Bronchial epithelial cell (primary cell): ENCODE results near the gene UNC45B. TPM values are rescaled to one million over a fixed set of nuclear protein-coding genes. Genes with fewer than 3 reads are reported as not detected.
"Not testable (repeated sequence)": the region's sequence is repeated elsewhere in the genome, so short reads cannot be mapped to it uniquely, and the experiment has no call there.

Source experiments
- DNase-seq: peaks from one replicate; pipeline ENCODE4 v3.0.0-alpha.2; 2010; ENCODE audit warnings: low read depth
- FAIRE-seq: peaks from 2 replicates; lab custom pipeline; 2011; peaks lifted over from hg19 to GRCh38; lab: Jason Lieb, UNC
- H3K27me3 ChIP-seq: 2 replicates; pipeline ENCODE4 v1.5.1; 2011; ENCODE audit warnings: low read length; ENCODE audit not compliant: control insufficient read depth, insufficient read depth
- H3K36me3 ChIP-seq: 2 replicates; pipeline ENCODE4 v1.5.1; 2011; ENCODE audit warnings: low read length; ENCODE audit not compliant: control insufficient read depth, insufficient read depth
- H3K4me3 ChIP-seq: 2 replicates; pipeline ENCODE4 v1.5.1; 2011; ENCODE audit warnings: mild to moderate bottlenecking, low read depth, low read length, control low read depth
- CTCF ChIP-seq: IDR thresholded peaks from 2 replicates; pipeline ENCODE4 v1.5.1; 2011; ENCODE audit warnings: mild to moderate bottlenecking, moderate library complexity, low read length, control low read depth, inconsistent platforms; ENCODE audit not compliant: insufficient read depth, severe bottlenecking
- total RNA-seq: library from RNA; depleted of rRNA; stranded (reverse); fragments of >200 nt; gene quantifications from 2 replicates; pipeline ENCODE4 v1.2.1, GENCODE V29; 2014

UNC45B gene
- total RNA-seq, 1 donor from 2014 or later = not detected

GRCh38 chr17:35104844-35105450, 42.7 kb upstream of the UNC45B start:
- Histone ChIP-seq H3K36me3 (no peaks in the 10 kb centered on the region), H3K27me3 (no peaks in the 10 kb centered on the region), H3K4me3 (no peak overlapping the region)
- DNase-seq (peak; percentile 67), FAIRE-seq (no peak)
- no peak for TF ChIP-seq CTCF

DNA sequence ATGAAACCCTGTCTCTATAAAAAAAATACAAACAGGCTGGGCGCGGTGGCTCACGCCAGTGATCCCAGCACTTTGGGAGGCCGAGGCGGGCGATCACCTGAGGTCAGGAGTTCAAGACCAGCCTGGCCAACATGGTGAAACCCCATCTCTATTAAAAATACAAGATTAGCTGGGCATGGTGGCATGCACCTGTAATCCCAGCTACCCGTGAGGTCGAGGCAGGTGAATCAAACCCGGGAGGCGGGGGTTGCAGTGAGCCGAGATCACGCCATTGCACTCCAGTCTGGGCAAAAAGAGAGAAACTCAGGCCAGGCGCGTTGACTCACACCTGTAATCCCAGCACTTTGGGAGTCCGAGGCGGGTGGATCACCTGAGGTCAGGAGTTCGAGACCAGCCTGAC, 36.8 kb upstream of the UNC45B start:
- FAIRE-seq, DNase-seq, H3K4me3 ChIP-seq, H3K36me3 ChIP-seq, H3K27me3 ChIP-seq: not testable (repeated sequence)

DNA sequence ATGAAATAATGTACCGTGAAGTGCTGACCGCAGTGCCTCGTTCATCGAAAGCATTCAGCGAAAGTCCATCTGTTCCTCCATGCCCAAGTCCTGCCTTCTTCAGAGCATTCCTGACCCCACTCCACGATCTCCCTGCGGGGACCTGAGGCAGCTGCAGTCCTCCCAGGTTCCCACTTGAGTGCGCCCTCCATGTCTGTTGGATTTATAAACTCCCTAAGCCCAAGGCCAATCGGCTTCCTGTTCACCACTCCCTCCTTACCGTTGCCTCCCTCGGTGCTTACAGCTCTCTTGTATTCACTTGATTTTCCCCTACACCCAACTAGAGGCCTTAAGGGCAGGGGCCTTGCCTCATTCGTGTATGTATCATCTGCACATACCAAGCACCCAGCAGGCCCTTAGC, 30.8 kb upstream of the UNC45B start:
- FAIRE-seq = no peak

GRCh38 chr17:35117984-35118383, 29.6 kb upstream of the UNC45B start:
- no peaks in the 10 kb centered on the region for H3K36me3 ChIP-seq
- H3K4me3 ChIP-seq = no peak overlapping the region
- H3K27me3 ChIP-seq = peaks cover 2% of the 10 kb centered on the region
- TF ChIP-seq CTCF = peak; percentile 64
- no peak for FAIRE-seq
- DNase-seq = peak; percentile 34

More for the DNA sequence above, 30.8 kb upstream of the UNC45B start:
- TF ChIP-seq CTCF = no peak
- no peak for DNase-seq
- Histone ChIP-seq H3K4me3 (no peak overlapping the region), H3K27me3 (peaks cover 2% of the 10 kb centered on the region), H3K36me3 (no peaks in the 10 kb centered on the region)

GRCh38 chr17:35119370-35120165, 28.0 kb upstream of the UNC45B start, which contains the start of gene RAD51D:
TSS of gene RAD51D (minus strand) at chr17:35119860. CDS start at chr17:35119613, 247 bp downstream.
- peaks cover 2% of the 10 kb centered on the region for H3K27me3 ChIP-seq
- DNase-seq (peak; percentile 27), FAIRE-seq (no peak)
- no peaks in the 10 kb centered on the region for H3K36me3 ChIP-seq
- peak; percentile 86 for TF ChIP-seq CTCF
- H3K4me3 ChIP-seq = peak within 1 kb of the TSS; percentile 65

DNA sequence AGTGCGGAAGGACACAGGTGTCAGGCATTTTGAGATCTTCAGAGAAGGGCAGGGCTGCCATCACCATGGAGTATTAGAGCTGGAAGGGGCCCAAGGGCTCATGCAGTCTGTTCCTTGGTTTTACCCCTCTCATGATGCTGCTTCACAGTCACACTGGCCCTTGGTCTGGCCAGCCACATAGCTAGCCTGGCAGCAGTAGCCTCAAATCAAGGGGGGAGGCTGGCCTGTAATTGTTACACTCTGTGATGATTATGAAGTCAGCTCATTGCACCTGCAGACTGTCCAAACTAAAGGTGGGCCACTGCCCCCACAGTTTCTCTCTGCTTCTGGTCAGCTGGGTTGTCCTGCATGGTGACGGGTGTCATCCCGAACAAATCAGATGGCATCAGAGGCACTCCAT, 26.3 kb upstream of the UNC45B start, which contains the start of gene FNDC8:
Gene FNDC8, plus strand, starts transcription at position 301 of the 400 bp plus-strand sequence. Its CDS starts 79 bp downstream, at position 380.
- FAIRE-seq = no peak
- DNase-seq = no peak
- TF ChIP-seq CTCF = no peak

More for the DNA sequence above, 26.3 kb upstream of the UNC45B start, which contains the start of gene FNDC8:
- H3K4me3 ChIP-seq = no peak within 1 kb of the TSS
- peaks cover 2% of the 10 kb centered on the region for H3K27me3 ChIP-seq
- H3K36me3 ChIP-seq = no peaks in the 10 kb centered on the region
